ENCODE data around the gene GATA6.

GATA6 gene

GRCh38 chr18:22250591-22250996 lies 81.2 kb downstream of the GATA6 start:
- CTCF ChIA-PET = interaction anchor here (0.8 kb wide), 1 partner anchor 12 kb away, joined by 3 read pairs; no protein-coding TSS in a partner anchor
- POLR2A ChIA-PET = no interaction called here
- no peak for TF ChIP-seq CTCF (IDR thresholded peaks at IDR 0.05; ENCODE audit: insufficient read depth, low read length, missing control alignments)
- H3K4me3 ChIP-seq (ENCODE audit: low read depth, low read length) = no peak overlapping the region
- no peak for DNase-seq (ENCODE audit: low read depth, low spot score)

Data from AG04449 (cell line).